ENCODE measurements around the gene ARRDC4.
A peak's percentile ranks its signal among the peaks of the same experiment; 100 is the strongest.
"Not testable (repeated sequence)": the region's sequence is repeated elsewhere in the genome, so short reads cannot be mapped to it uniquely, and the experiment has no call there.

The ARRDC4 gene

GRCh38 chr15:97984157-97984556, 23.7 kb downstream of the ARRDC4 start:
- no peak overlapping the region for H3K9ac ChIP-seq (ENCODE audit: low read length)
- DNase-seq (ENCODE audit: low read depth), result no peak
- no peaks in the 10 kb centered on the region for H3K36me3 ChIP-seq (ENCODE audit: control insufficient read depth, insufficient read depth, low read length, severe bottlenecking)
- no peak overlapping the region for H3K4me3 ChIP-seq (ENCODE audit: low read length)
- peaks cover 7% of the 10 kb centered on the region for H3K9me3 ChIP-seq (ENCODE audit: control insufficient read depth, low read length)
- H3K4me1 ChIP-seq (ENCODE audit: control insufficient read depth, insufficient read depth, low read length), result peaks cover 15% of the 10 kb centered on the region
- no peaks in the 10 kb centered on the region for H3K27me3 ChIP-seq (replicated peaks; ENCODE audit: control insufficient read depth, insufficient read depth, low read length)

DNA sequence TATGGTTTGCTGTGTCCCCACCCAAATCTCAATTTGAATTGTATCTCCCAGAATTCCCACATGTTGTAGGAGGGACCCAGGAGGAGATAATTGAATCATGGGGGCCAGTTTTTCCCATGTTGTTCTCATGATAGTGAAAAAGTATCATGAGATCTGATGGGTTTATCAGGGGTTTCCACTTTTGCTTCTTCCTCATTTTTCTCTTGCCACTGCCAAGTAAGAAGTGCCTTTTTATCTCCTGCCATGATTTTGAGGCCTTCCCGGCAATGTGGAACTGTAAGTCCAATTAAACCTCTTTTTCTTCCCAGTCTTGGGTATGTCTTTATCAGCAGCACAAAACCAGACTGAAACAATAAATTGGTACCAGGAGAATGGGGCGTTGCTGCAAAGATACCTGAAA, 25.5 kb downstream of the ARRDC4 start:
- H3K9ac ChIP-seq (ENCODE audit: low read length); H3K4me3 ChIP-seq (ENCODE audit: low read length); H3K36me3 ChIP-seq (ENCODE audit: control insufficient read depth, insufficient read depth, low read length, severe bottlenecking); H3K9me3 ChIP-seq (ENCODE audit: control insufficient read depth, low read length); H3K27me3 ChIP-seq (replicated peaks; ENCODE audit: control insufficient read depth, insufficient read depth, low read length); DNase-seq (ENCODE audit: low read depth): not testable (repeated sequence)
- peaks cover 15% of the 10 kb centered on the region for H3K4me1 ChIP-seq (ENCODE audit: control insufficient read depth, insufficient read depth, low read length)

DNA sequence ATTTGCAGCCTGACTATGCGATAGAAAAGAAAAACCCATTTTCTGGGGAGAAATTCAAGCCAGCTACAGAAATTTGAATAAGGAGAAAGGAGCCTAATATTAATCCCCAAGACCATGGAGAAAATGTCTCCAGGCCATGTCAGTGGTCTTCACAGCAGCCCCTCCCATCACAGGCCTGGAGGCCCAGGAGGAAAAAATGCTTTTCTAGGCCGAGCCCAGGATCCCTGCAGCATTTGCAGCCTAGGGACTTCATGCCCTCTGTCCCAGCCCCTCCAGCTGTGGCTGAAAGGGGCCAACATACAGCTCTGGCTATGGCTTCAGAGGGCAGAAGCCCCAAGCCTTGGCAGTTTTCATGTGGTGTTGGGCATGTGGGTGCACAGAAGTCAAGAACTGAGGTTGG, 26.3 kb downstream of the ARRDC4 start:
- H3K4me3 ChIP-seq (ENCODE audit: low read length), result no peak overlapping the region
- H3K36me3 ChIP-seq (ENCODE audit: control insufficient read depth, insufficient read depth, low read length, severe bottlenecking), result no peaks in the 10 kb centered on the region
- H3K9me3 ChIP-seq (ENCODE audit: control insufficient read depth, low read length), result peaks cover 7% of the 10 kb centered on the region
- no peak for DNase-seq (ENCODE audit: low read depth)
- no peak overlapping the region for H3K9ac ChIP-seq (ENCODE audit: low read length)
- H3K4me1 ChIP-seq (ENCODE audit: control insufficient read depth, insufficient read depth, low read length), result peaks cover 15% of the 10 kb centered on the region
- no peaks in the 10 kb centered on the region for H3K27me3 ChIP-seq (replicated peaks; ENCODE audit: control insufficient read depth, insufficient read depth, low read length)

DNA sequence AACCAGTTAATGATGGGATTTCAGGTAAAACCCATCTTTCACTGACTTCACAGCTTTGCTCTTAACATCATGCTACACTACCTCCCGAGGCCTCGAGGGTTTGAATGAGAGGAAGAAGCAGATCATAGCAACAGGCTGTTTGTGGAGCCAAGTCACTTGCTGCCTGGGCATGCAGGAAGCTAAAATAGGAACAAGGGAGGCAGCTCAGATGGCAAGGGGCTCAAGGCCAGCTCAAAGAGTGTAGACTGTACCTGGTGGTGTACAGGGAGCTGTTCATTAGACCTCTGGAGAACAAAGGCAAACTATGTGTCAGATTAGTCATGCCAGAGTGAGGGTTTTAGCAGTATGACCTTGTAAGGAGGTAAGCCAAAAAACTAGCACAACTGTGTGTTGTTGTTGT, 28.8 kb downstream of the ARRDC4 start:
- no peaks in the 10 kb centered on the region for H3K27me3 ChIP-seq (replicated peaks; ENCODE audit: control insufficient read depth, insufficient read depth, low read length)
- DNase-seq (ENCODE audit: low read depth), result no peak
- H3K9me3 ChIP-seq (ENCODE audit: control insufficient read depth, low read length), result peaks cover 7% of the 10 kb centered on the region
- no peak overlapping the region for H3K9ac ChIP-seq (ENCODE audit: low read length)
- peaks cover 26% of the 10 kb centered on the region for H3K4me1 ChIP-seq (ENCODE audit: control insufficient read depth, insufficient read depth, low read length)
- no peaks in the 10 kb centered on the region for H3K36me3 ChIP-seq (ENCODE audit: control insufficient read depth, insufficient read depth, low read length, severe bottlenecking)
- H3K4me3 ChIP-seq (ENCODE audit: low read length), result no peak overlapping the region

GRCh38 chr15:97991972-97992541, 31.6 kb downstream of the ARRDC4 start:
- Histone ChIP-seq H3K4me1 (ENCODE audit: control insufficient read depth, insufficient read depth, low read length) (peaks cover 20% of the 10 kb centered on the region), H3K9ac (ENCODE audit: low read length) (no peak overlapping the region), H3K27me3 (replicated peaks; ENCODE audit: control insufficient read depth, insufficient read depth, low read length) (no peaks in the 10 kb centered on the region), H3K9me3 (ENCODE audit: control insufficient read depth, low read length) (peaks cover 2% of the 10 kb centered on the region), H3K4me3 (ENCODE audit: low read length) (no peak overlapping the region), H3K36me3 (ENCODE audit: control insufficient read depth, insufficient read depth, low read length, severe bottlenecking) (no peaks in the 10 kb centered on the region)
- no peak for DNase-seq (ENCODE audit: low read depth)

- H3K36me3 ChIP-seq (ENCODE audit: control insufficient read depth, insufficient read depth, low read length, severe bottlenecking), result no peaks in the 10 kb centered on the region
- H3K9ac ChIP-seq (ENCODE audit: low read length), result no peak overlapping the region
- H3K9me3 ChIP-seq (ENCODE audit: control insufficient read depth, low read length), result no peaks in the 10 kb centered on the region
- peak overlapping the region; percentile 33 for H3K4me3 ChIP-seq (ENCODE audit: low read length)
- H3K27me3 ChIP-seq (replicated peaks; ENCODE audit: control insufficient read depth, insufficient read depth, low read length), result no peaks in the 10 kb centered on the region
- peaks cover 20% of the 10 kb centered on the region for H3K4me1 ChIP-seq (ENCODE audit: control insufficient read depth, insufficient read depth, low read length)
- no peak for DNase-seq (ENCODE audit: low read depth)
Measured at GRCh38 chr15:97992823-97993222, 32.3 kb downstream of the ARRDC4 start.

DNA sequence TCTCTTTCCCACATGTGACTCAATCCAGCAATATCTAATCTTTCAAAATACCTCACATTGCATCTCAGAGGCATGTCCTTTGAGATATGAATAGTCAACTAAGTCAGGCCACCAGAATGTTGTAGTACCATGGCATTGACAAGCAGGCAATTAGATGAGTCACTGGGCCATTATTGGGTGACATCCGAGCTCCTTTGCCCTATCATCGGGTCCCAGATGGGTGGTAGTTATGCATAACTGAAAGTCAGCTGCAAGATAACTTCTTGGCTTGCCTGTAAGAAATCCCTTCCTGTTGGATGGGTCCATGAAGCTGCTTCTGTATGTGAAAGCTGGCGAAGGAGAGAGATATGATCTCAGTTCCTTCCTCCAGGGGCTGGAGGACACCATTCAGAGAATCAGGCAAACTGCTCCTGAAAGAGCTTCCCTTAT, 32.8 kb downstream of the ARRDC4 start:
- H3K4me1 ChIP-seq (ENCODE audit: control insufficient read depth, insufficient read depth, low read length), result peaks cover 20% of the 10 kb centered on the region
- peak overlapping the region; percentile 33 for H3K4me3 ChIP-seq (ENCODE audit: low read length)
- no peak for DNase-seq (ENCODE audit: low read depth)
- no peak overlapping the region for H3K9ac ChIP-seq (ENCODE audit: low read length)
- H3K36me3 ChIP-seq (ENCODE audit: control insufficient read depth, insufficient read depth, low read length, severe bottlenecking), result no peaks in the 10 kb centered on the region
- no peaks in the 10 kb centered on the region for H3K9me3 ChIP-seq (ENCODE audit: control insufficient read depth, low read length)
- H3K27me3 ChIP-seq (replicated peaks; ENCODE audit: control insufficient read depth, insufficient read depth, low read length), result no peaks in the 10 kb centered on the region

DNA sequence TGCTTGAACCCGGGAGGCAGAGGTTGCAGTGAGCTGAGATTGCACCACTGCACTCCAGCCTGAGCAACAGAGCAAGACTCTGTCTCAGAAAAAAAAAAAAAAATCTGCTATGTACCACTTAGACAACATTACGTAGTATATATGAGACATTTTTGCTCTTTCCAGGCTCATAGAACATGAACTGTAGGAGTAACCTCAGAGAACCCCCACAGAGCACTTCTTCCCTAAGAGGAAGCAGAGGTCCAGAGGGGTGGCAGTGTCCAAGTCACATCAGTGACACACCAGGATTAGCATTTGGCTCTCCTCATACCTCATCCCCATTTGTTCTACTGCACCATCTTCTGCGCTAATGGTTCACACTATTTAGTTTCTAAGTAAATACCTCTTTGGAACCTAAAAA, 33.7 kb downstream of the ARRDC4 start:
- Histone ChIP-seq H3K36me3 (ENCODE audit: control insufficient read depth, insufficient read depth, low read length, severe bottlenecking) (no peaks in the 10 kb centered on the region), H3K9me3 (ENCODE audit: control insufficient read depth, low read length) (no peaks in the 10 kb centered on the region), H3K9ac (ENCODE audit: low read length) (no peak overlapping the region), H3K4me1 (ENCODE audit: control insufficient read depth, insufficient read depth, low read length) (peaks cover 20% of the 10 kb centered on the region), H3K4me3 (ENCODE audit: low read length) (no peak overlapping the region), H3K27me3 (replicated peaks; ENCODE audit: control insufficient read depth, insufficient read depth, low read length) (no peaks in the 10 kb centered on the region)
- DNase-seq (ENCODE audit: low read depth), result no peak

DNA sequence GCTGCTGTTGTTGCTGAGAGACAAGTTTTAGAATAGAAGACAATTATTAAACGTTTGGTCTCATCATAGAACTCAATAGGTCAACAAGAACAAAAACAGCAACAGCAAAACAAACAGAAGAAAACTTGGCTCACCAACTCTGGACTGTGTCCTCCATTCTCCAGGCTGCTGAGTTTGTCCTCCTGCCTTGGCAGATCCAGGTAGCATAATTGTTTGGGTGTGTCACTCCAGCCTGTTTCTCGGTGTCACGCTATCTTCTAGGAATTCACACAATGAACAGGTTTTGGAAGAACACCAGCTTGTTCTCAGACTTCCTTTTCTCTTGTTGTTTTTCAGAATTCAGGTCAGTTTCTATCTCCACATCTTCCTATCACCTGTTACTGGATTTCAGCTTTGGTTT, 34.7 kb downstream of the ARRDC4 start:
- no peaks in the 10 kb centered on the region for H3K36me3 ChIP-seq (ENCODE audit: control insufficient read depth, insufficient read depth, low read length, severe bottlenecking)
- H3K9me3 ChIP-seq (ENCODE audit: control insufficient read depth, low read length), result no peaks in the 10 kb centered on the region
- H3K27me3 ChIP-seq (replicated peaks; ENCODE audit: control insufficient read depth, insufficient read depth, low read length), result no peaks in the 10 kb centered on the region
- no peak overlapping the region for H3K9ac ChIP-seq (ENCODE audit: low read length)
- H3K4me1 ChIP-seq (ENCODE audit: control insufficient read depth, insufficient read depth, low read length), result peaks cover 22% of the 10 kb centered on the region
- H3K4me3 ChIP-seq (ENCODE audit: low read length), result no peak overlapping the region
- no peak for DNase-seq (ENCODE audit: low read depth)

DNA sequence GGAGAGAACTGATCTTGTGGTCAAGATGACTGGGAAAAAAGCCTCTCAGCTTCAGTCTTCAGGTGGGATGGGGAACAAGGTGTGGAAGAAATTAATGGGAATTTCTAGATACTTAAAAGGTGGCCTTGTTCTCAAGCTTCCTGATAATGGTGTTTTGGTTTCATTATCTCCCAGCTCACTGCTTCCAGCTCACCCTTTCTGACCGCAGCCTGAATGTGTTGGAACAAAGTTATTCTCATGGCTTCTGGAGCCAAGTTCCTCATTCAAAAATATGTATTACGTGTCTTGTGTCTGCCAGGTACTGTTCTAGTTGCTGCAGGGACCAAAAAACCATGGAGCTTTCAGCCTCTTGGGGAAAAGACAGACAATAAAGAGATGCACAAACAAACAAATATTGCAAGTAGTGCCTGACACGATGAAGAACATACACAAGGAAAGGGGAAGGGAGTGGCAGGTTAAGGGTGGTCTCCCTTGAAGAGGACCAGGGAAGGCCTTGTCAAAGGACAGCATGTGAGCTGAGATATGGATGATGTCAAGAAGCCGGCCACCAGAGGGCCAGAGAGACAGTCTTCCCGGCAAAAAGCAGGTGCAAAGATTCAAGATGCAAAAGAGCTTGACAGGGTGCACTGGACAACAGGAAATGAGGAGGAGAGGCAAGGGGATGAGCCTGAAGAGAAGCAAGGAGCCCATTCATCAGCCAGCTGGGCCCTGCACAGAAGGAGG, 35.5 kb downstream of the ARRDC4 start:
- no peaks in the 10 kb centered on the region for H3K27me3 ChIP-seq (replicated peaks; ENCODE audit: control insufficient read depth, insufficient read depth, low read length)
- H3K9me3 ChIP-seq (ENCODE audit: control insufficient read depth, low read length), result no peaks in the 10 kb centered on the region
- H3K36me3 ChIP-seq (ENCODE audit: control insufficient read depth, insufficient read depth, low read length, severe bottlenecking), result no peaks in the 10 kb centered on the region
- H3K4me3 ChIP-seq (ENCODE audit: low read length), result no peak overlapping the region
- peak; percentile 3 for DNase-seq (ENCODE audit: low read depth)
- H3K9ac ChIP-seq (ENCODE audit: low read length), result no peak overlapping the region
- H3K4me1 ChIP-seq (ENCODE audit: control insufficient read depth, insufficient read depth, low read length), result peaks cover 24% of the 10 kb centered on the region

- Histone ChIP-seq H3K36me3 (ENCODE audit: control insufficient read depth, insufficient read depth, low read length, severe bottlenecking) (no peaks in the 10 kb centered on the region), H3K4me3 (ENCODE audit: low read length) (no peak overlapping the region), H3K9ac (ENCODE audit: low read length) (no peak overlapping the region), H3K9me3 (ENCODE audit: control insufficient read depth, low read length) (no peaks in the 10 kb centered on the region), H3K4me1 (ENCODE audit: control insufficient read depth, insufficient read depth, low read length) (peaks cover 12% of the 10 kb centered on the region), H3K27me3 (replicated peaks; ENCODE audit: control insufficient read depth, insufficient read depth, low read length) (no peaks in the 10 kb centered on the region)
- DNase-seq (ENCODE audit: low read depth), result no peak
Measured at GRCh38 chr15:97998307-97999071, 38.0 kb downstream of the ARRDC4 start.
